Stomach (tissue), 4 donors: Measurements from ENCODE around the gene OPCML.

Experiments used
- EP300 ChIP-seq: sonication (generic); formaldehyde crosslinking; IDR thresholded peaks from one replicate; pipeline ENCODE4 v1.6.1; 2017; ENCODE audit warnings: antibody characterized with exemption
- POLR2A ChIP-seq, 4 donors: fragments of 450-650 bp; IDR thresholded peaks; one replicate each; pipeline ENCODE4 v1.6.1; 2016; ENCODE audit warnings: antibody characterized with exemption in 4 of 4, control low read depth in 2 of 4, mild to moderate bottlenecking in 1 of 4, moderate library complexity in 1 of 4
- POLR2AphosphoS5 ChIP-seq, 3 donors: sonication (generic); formaldehyde crosslinking; IDR thresholded peaks; one replicate each; pipeline ENCODE4 v1.6.1; 2016; ENCODE audit warnings: antibody characterized with exemption in 3 of 3
- TF ChIP-seq, protein P1 (sequence below), 7 experiments: fragments of 450-650 bp in 4 of 7; fragments of 200-600 bp in 3 of 7; sonication (generic) in 3 of 7; IDR thresholded peaks; one replicate each; pipeline ENCODE4 v1.5.1; 2016 to 2019; ENCODE audit warnings: antibody characterized with exemption in 7 of 7, control low read depth in 2 of 7, mild to moderate bottlenecking in 1 of 7

DNA sequence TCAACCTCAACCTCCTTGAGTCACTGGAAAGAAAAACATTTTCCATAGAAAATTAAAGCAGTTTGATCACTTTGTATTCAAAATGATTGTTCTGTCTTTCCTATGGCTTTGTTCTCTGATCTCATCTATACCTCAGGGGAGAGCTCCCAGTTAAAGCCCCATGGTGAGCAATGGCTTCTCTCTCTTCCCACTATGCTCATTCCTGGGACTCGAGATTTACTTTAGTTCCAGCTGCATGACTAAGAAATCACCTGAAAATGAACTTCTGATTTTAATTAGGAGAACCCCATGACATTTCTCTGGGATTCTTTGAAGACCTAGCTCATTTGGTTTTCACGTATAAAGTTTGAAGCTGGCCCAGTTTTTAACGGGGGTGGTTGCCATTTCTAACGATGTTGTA lies 921.5 kb downstream of the OPCML start:
- TF ChIP-seq POLR2A (IDR thresholded peaks at IDR 0.05) (no peak), EP300 (no peak), POLR2AphosphoS5 (IDR thresholded peaks at IDR 0.05) (no peak)
- TF ChIP-seq, protein P1, sequence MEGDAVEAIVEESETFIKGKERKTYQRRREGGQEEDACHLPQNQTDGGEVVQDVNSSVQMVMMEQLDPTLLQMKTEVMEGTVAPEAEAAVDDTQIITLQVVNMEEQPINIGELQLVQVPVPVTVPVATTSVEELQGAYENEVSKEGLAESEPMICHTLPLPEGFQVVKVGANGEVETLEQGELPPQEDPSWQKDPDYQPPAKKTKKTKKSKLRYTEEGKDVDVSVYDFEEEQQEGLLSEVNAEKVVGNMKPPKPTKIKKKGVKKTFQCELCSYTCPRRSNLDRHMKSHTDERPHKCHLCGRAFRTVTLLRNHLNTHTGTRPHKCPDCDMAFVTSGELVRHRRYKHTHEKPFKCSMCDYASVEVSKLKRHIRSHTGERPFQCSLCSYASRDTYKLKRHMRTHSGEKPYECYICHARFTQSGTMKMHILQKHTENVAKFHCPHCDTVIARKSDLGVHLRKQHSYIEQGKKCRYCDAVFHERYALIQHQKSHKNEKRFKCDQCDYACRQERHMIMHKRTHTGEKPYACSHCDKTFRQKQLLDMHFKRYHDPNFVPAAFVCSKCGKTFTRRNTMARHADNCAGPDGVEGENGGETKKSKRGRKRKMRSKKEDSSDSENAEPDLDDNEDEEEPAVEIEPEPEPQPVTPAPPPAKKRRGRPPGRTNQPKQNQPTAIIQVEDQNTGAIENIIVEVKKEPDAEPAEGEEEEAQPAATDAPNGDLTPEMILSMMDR (IDR thresholded peaks at IDR 0.05): no peak
